A549 (cell line): ENCODE data around the gene TEFM.

Experiments used
- CEBPB ChIP-seq, 2 experiments: fragments of >200 bp in 1 of 2; sonication (Bioruptor Twin) in 1 of 2; formaldehyde crosslinking in 1 of 2; IDR thresholded peaks; 2 replicates each; pipeline ENCODE4 v1.6.1; 2012 to 2016
- ESRRA ChIP-seq: fragments of 150-350 bp; IDR thresholded peaks from 2 replicates; pipeline ENCODE4 v1.6.1; 2014; ENCODE audit warnings: mild to moderate bottlenecking, low read length, borderline replicate concordance
- GATA3 ChIP-seq: IDR thresholded peaks from 2 replicates; pipeline ENCODE4 v1.6.1; 2012; ENCODE audit warnings: borderline replicate concordance
- HOXA7 ChIP-seq: fragments of 250-450 bp; sonication (Bioruptor Pico); IDR thresholded peaks from 2 replicates; pipeline ENCODE4 v1.5.0; 2020; ENCODE audit warnings: mild to moderate bottlenecking, moderate library complexity
- MAFK ChIP-seq: fragments of 450-650 bp; IDR thresholded peaks from 2 replicates; pipeline ENCODE4 v1.6.1; 2014; ENCODE audit not compliant: partially characterized antibody
- POLR2A ChIP-seq: IDR thresholded peaks from 2 replicates; pipeline ENCODE4 v1.6.1; 2012; ENCODE audit warnings: mild to moderate bottlenecking, low read length
- RAD21 ChIP-seq, 2 experiments: fragments of >200 bp in 1 of 2; sonication (Bioruptor Twin) in 1 of 2; formaldehyde crosslinking in 1 of 2; IDR thresholded peaks in 1 of 2; conservative IDR thresholded peaks in 1 of 2; 2 replicates in 1 of 2; 3 replicates in 1 of 2; pipeline ENCODE4 v1.6.1; 2012 to 2018; ENCODE audit warnings: inconsistent platforms in 1 of 2
- RFX5 ChIP-seq: fragments of 450-650 bp; IDR thresholded peaks from 2 replicates; pipeline ENCODE4 v1.7.1; 2014; ENCODE audit warnings: antibody characterized with exemption, mild to moderate bottlenecking, moderate library complexity
- RNF2 ChIP-seq: fragments of 200-600 bp; sonication (generic); IDR thresholded peaks from 2 replicates; pipeline ENCODE4 v1.6.1; 2016; ENCODE audit warnings: low read depth, mild to moderate bottlenecking, antibody characterized with exemption, moderate library complexity, borderline replicate concordance
- TF ChIP-seq, protein P1 (sequence below): fragments of >200 bp; sonication (Bioruptor Twin); formaldehyde crosslinking; IDR thresholded peaks from 3 replicates; pipeline ENCODE4 v1.5.1; 2016
- TF ChIP-seq, protein P2 (sequence below): fragments of 150-350 bp; IDR thresholded peaks from 2 replicates; pipeline ENCODE4 v1.6.1; 2014; ENCODE audit warnings: low read depth, mild to moderate bottlenecking, low read length

DNA sequence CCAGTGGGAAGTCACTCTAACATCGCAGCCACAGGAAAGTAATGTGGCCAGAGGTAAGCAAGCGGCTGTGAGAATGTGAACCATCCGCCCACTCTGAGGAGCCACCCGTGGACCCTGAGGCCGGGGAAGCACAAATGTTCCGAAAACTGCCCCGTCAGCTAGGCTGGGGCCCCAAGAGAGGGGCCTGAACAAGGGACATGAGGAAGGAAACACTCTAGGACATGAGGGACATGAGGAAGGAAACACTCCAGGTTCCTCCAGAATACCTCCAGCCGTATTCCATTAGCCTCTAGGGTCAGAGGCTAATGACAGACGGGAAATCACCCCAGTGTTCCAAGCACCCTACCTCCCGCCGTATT, 317 bp downstream of the TEFM start:
- TF ChIP-seq CEBPB (IDR thresholded peaks at IDR 0.05) = no peak
- no peak for TF ChIP-seq RNF2
- no peak for TF ChIP-seq HOXA7 (CRISPR knock-in tag)
- TF ChIP-seq, protein P1, sequence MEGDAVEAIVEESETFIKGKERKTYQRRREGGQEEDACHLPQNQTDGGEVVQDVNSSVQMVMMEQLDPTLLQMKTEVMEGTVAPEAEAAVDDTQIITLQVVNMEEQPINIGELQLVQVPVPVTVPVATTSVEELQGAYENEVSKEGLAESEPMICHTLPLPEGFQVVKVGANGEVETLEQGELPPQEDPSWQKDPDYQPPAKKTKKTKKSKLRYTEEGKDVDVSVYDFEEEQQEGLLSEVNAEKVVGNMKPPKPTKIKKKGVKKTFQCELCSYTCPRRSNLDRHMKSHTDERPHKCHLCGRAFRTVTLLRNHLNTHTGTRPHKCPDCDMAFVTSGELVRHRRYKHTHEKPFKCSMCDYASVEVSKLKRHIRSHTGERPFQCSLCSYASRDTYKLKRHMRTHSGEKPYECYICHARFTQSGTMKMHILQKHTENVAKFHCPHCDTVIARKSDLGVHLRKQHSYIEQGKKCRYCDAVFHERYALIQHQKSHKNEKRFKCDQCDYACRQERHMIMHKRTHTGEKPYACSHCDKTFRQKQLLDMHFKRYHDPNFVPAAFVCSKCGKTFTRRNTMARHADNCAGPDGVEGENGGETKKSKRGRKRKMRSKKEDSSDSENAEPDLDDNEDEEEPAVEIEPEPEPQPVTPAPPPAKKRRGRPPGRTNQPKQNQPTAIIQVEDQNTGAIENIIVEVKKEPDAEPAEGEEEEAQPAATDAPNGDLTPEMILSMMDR = no peak
- TF ChIP-seq GATA3 = no peak
- no peak for TF ChIP-seq POLR2A
- TF ChIP-seq MAFK = peak; percentile 61
- TF ChIP-seq RFX5 = no peak
- TF ChIP-seq, protein P2, sequence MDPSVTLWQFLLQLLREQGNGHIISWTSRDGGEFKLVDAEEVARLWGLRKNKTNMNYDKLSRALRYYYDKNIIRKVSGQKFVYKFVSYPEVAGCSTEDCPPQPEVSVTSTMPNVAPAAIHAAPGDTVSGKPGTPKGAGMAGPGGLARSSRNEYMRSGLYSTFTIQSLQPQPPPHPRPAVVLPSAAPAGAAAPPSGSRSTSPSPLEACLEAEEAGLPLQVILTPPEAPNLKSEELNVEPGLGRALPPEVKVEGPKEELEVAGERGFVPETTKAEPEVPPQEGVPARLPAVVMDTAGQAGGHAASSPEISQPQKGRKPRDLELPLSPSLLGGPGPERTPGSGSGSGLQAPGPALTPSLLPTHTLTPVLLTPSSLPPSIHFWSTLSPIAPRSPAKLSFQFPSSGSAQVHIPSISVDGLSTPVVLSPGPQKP = no peak
- TF ChIP-seq ESRRA = no peak
- TF ChIP-seq RAD21 (conservative IDR thresholded peaks at IDR 0.05 in 1 of 2, IDR thresholded peaks at IDR 0.05 in 1 of 2) = no peak
